ENCODE measurements around the gene PIP5K1A. TPM values are rescaled to one million over a fixed set of nuclear protein-coding genes. Genes with fewer than 3 reads are reported as not detected.
"Not testable (repeated sequence)": the region's sequence is repeated elsewhere in the genome, so short reads cannot be mapped to it uniquely, and the experiment has no call there.

The PIP5K1A gene
- total RNA-seq, 1 donor from 2014 or later = 41.8 TPM

GRCh38 chr1:151192047-151192446 is 6.3 kb upstream of the PIP5K1A start:
- no peak for DNase-seq (ENCODE audit: low spot score)

DNA sequence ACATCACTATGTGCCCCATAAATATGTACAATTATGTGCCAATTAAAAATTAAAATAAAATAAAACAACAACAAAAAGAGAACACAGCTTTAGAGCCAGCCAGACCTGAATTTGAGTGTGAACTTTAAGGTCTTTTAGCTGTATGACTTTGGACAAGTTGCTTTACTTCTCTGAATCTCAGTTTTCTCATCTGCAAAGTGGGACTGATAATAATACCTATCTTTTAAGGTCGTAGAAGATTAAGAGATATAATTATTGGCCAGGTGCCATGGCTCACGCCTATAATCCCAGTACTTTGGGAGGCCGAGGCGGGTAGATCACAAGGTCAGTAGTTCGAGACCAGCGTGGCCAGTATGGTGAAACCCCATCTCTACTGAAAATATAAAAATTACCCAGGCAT is 5.0 kb upstream of the PIP5K1A start:
- DNase-seq (ENCODE audit: low spot score) = no peak

DNA sequence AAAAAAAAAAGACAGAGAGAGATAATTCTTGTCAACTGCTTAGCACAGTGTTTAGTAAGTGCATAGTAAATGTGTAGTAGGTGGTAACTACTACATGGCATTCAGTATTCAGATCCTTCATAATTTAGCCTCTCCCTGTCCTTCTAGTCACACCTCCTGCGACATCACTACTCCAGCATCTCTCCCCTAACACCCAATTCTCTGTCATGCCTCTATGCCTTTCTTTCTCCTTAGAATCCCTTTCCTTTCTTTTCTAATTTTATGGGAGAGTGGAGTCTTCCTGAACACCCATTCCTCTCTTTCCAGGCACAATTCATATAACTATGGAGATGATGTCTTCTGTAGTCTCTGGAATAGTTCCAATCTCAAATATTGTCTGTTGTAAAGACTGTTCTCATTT is 4.5 kb upstream of the PIP5K1A start:
- DNase-seq (ENCODE audit: low spot score) = no peak

GRCh38 chr1:151194894-151195594 is 3.3 kb upstream of the PIP5K1A start:
- peak; percentile 90 for DNase-seq (ENCODE audit: low spot score)

- DNase-seq (ENCODE audit: low spot score) = peak; percentile 85
Measured at GRCh38 chr1:151196292-151196800, 2.0 kb upstream of the PIP5K1A start.

DNA sequence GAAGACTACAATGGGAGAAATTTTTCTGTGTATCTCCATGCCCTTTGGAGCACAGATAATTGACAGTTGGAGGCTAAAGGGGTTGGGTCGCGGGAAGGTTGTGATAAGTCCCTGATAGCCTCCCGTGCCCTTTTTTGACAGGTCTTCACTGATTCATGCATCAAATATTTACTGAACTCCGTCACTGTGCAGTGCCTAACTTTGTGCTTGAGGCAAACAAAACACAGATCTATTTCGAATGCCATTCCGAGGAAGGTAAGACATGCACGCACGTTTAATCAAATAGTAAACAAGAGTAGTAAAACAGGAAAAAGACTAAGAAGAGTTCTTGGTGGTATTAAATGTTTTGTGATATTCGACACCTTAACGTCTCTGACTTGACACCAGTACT is 494 bp upstream of the PIP5K1A start:
- no peak for DNase-seq (ENCODE audit: low spot score)

DNA sequence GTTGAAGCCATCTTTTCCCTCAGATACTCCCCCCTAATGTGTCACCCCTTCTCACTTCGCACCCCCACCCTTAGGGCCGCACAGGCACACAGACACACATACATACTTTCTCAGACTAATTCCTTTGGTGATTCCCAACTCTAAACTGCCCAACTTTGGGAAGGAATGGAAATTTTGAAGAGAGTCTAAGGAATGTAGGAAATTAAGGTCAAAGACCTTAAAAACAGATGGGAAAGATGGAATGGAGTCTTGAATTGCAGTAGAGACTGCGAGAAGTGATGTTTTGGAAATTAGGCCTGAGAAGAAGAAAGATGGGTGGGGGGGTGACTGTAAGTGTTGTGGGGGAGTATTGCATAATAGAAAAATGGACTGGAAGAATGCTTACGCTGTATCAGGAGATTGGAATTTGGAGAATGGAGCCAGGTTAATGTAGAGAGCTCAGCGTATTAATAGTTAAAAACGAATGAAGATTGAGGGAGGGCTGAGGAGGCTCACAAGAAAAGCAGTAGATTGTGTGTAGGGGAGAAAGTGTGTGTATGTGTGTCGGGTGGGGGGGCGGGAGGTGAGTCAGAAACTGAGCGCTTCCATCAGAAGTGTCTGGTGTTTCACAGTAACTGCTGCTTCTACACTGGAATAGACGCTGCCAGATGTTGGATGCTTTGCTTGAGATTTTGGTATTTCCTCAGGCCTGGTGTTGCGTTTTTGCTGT is 1.7 kb downstream of the PIP5K1A start:
- DNase-seq (ENCODE audit: low spot score) = no peak

- not testable (repeated sequence) for DNase-seq (ENCODE audit: low spot score)
Measured at GRCh38 chr1:151205381-151205965, 7.1 kb downstream of the PIP5K1A start.

DNA sequence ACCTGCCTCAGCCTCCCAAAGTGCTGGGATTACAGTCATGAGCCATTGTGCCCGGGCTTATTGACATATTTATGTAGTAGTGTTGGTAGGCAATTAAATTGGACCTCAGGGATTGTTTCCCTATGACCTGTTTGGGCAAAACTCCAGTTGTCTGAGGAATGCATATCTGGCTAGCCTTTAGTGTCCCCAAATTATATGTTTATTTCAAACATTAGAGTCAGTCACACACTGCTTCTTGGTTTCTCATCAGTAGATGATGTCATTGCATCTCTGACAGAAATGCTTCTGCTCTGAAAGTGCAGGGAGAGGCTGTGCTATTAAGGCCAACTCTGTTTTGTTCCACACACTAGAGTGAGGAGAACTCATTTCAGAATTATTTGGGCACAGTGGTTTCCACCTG is 12.5 kb downstream of the PIP5K1A start:
- no peak for DNase-seq (ENCODE audit: low spot score)

DNA sequence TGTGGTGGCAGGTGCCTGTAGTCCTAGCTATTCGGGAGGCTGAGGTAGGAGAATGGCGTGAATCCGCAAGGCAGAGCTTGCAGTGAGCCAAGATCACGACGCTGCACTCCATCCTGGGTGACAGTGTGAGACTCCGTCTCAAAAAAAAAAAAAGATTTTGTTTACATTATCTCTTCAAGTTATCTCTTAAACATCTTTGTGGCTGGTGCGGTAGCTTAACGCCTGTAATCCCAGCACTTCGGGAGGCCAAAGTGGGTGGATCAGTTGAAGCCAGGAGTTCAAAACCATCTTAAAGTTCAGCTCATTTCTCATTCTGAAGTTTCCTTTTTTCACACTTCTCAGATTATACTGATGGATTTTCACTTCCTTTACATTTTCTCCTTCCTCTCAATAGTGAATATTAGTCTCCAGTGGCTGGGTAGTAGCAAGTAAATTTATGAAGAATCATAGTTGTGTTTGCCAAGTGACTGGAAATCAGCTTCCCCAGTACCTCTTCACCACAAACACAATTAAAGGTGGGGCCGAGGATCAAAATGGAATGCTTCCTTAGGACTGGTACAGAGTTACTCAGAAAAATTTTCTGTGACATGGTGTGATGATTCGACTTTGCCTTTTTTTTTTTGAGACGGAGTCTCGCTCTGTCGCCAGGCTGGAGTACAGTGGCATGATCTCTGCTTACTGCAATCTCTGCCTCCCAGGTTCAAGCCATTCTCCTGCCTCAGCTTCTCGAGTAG is 13.8 kb downstream of the PIP5K1A start:
- no peak for DNase-seq (ENCODE audit: low spot score)

GRCh38 chr1:151213560-151213959 is 15.2 kb downstream of the PIP5K1A start:
- DNase-seq (ENCODE audit: low spot score) = no peak

- no peak for DNase-seq (ENCODE audit: low spot score)
Measured at GRCh38 chr1:151221616-151222015, 23.3 kb downstream of the PIP5K1A start.

DNA sequence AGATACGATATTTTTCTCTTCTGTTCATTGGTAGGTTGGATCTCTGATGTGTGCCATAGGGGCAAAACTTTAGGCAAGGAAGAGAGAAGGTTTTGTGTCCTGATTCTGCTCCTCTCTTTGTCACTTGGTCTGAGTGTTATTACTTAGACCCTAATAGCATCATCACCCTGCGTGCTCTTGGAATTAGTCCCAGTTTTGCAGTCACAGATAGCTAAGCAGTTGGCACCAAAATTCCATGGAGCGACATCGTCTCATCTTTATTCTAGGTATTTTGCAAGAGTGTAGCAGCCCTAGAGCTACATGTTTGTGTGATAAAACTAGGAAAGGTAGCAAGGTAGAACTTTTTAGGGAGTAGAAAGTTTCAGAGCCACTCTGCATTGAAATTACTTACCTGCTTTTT is 23.8 kb downstream of the PIP5K1A start:
- no peak for DNase-seq (ENCODE audit: low spot score)

- DNase-seq (ENCODE audit: low spot score) = no peak
Measured at GRCh38 chr1:151235235-151235634, 36.9 kb downstream of the PIP5K1A start.

DNA sequence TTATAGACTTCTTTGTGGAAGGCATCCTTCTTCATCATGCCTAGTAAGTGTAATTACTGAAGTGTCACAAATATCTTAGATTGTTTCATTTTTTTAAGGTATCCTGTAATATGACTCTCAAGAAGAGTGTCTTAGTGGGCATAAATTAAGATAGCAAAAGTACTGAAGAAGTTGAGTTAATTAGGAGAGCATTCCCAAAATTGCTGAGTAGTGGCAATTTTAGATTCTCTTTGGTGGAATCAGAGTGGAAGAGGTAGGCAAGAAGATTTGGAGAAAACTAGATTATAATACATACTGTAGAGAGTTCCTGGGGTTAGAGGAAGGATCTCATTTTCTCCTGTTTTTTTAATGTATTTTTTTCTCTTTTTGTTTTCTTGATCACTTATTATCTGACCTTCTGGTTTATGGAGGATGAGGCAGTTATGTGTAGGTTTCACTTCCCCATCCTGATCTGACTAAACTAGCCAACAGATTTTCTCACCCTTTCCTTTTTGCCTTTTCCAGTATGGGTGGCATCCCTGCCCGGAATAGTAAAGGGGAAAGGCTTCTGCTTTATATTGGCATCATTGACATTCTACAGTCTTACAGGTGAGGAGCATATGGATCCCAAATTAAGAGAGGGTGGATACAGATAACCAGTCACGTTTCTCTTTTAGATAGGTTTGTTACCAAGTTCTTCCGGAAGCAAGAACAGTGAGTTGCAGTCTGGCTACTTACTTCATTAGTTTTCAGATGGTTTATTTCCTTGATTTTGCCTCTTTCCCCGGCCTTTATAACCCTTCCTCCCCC is 39.5 kb downstream of the PIP5K1A start:
- no peak for DNase-seq (ENCODE audit: low spot score)

DNA sequence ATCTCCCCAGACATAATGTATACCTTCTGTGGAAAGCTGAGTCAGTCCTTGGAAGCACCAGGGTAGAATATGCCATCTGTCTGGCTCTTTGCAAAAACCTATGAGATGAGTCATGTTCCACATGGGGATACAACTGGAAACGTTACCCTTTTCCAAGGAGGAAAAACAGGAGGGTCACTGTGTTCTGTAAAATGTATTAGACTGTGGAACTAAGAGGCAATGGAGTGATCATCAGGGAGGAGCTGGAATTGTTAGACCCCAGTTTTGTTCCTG is 40.1 kb downstream of the PIP5K1A start:
- DNase-seq (ENCODE audit: low spot score) = no peak

DNA sequence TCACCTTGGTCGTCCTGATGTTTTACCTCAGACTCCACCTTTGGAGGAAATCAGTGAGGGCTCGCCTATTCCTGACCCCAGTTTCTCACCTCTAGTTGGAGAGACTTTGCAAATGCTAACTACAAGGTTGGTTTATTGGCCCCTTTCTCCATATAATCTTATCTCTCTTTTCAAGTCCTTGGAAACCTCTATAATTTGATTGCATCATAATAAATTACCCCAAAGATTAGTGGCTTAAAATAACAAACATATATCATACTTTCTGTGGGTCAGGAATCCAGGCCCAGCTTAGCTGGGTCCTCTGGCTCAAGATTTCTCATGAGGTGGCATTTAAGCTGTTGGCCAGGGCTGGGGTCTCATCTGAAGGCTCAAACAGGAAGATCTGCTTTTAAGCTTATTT is 44.1 kb downstream of the PIP5K1A start:
- DNase-seq (ENCODE audit: low spot score) = no peak

GRCh38 chr1:151243683-151244216 is 45.4 kb downstream of the PIP5K1A start:
- DNase-seq (ENCODE audit: low spot score) = no peak

- no peak for DNase-seq (ENCODE audit: low spot score)
Measured at GRCh38 chr1:151246786-151247185, 48.4 kb downstream of the PIP5K1A start.

GRCh38 chr1:151251656-151252470 is 53.5 kb downstream of the PIP5K1A start:
- peak; percentile 66 for DNase-seq (ENCODE audit: low spot score)
